IPS DF 19.7 (cell line): Measurements from ENCODE around the gene PGGHG.
"Not testable (repeated sequence)": the region's sequence is repeated elsewhere in the genome, so short reads cannot be mapped to it uniquely, and the experiment has no call there.

Experiments
- DNase-seq: peaks from one replicate; pipeline ENCODE4 v3.0.0-alpha.2; 2013; ENCODE audit warnings: low read depth, low spot score

The PGGHG gene

GRCh38 chr11:297586-298405, 8.9 kb downstream of the PGGHG start:
- no peak for DNase-seq

- no peak for DNase-seq
Measured at GRCh38 chr11:298406-299065, 9.6 kb downstream of the PGGHG start.

- no peak for DNase-seq
Measured at GRCh38 chr11:299081-299891, 10.4 kb downstream of the PGGHG start, which contains the start of gene IFITM5. TSS of gene IFITM5 (minus strand) at chr11:299526. CDS start at chr11:299490, 36 bp downstream.

- DNase-seq, result no peak
Measured at GRCh38 chr11:299951-300735, 11.2 kb downstream of the PGGHG start.

GRCh38 chr11:303363-303762, 14.4 kb downstream of the PGGHG start:
- no peak for DNase-seq

GRCh38 chr11:304061-304506, 15.2 kb downstream of the PGGHG start:
- DNase-seq, result no peak

- DNase-seq, result no peak
Measured at GRCh38 chr11:304915-305843, 16.3 kb downstream of the PGGHG start.

GRCh38 chr11:305844-306211, 16.9 kb downstream of the PGGHG start:
- DNase-seq, result no peak

- no peak for DNase-seq
Measured at GRCh38 chr11:306645-307371, 17.9 kb downstream of the PGGHG start.

GRCh38 chr11:307766-308708, 19.1 kb downstream of the PGGHG start, which contains the start of gene IFITM2:
TSS of gene IFITM2 (plus strand) at chr11:307816. CDS start at chr11:308193, 377 bp downstream.
- not testable (repeated sequence) for DNase-seq

GRCh38 chr11:308740-309665, 20.1 kb downstream of the PGGHG start:
- not testable (repeated sequence) for DNase-seq

GRCh38 chr11:309979-310572, 21.1 kb downstream of the PGGHG start:
- not testable (repeated sequence) for DNase-seq

- DNase-seq, result not testable (repeated sequence)
Measured at GRCh38 chr11:311013-311748, 22.3 kb downstream of the PGGHG start.

GRCh38 chr11:312092-312816, 23.3 kb downstream of the PGGHG start:
- no peak for DNase-seq

- no peak for DNase-seq
Measured at GRCh38 chr11:313304-313786, 24.4 kb downstream of the PGGHG start.
